ENCODE data around the gene NTM.

- no peak for TF ChIP-seq CTCF (IDR thresholded peaks at IDR 0.05)
- TF ChIP-seq POLR2AphosphoS5 (IDR thresholded peaks at IDR 0.05), result no peak
- TF ChIP-seq POLR2A (IDR thresholded peaks at IDR 0.05), result no peak
- TF ChIP-seq EP300 (IDR thresholded peaks at IDR 0.05), result no peak
Measured at GRCh38 chr11:131909426-131910177, 539.2 kb downstream of the NTM start.
